Body of pancreas (tissue), 4 donors: ENCODE results near the gene CELSR3. TPM values are rescaled to one million over a fixed set of nuclear protein-coding genes. Genes with fewer than 3 reads are reported as not detected.

Experiments
- ATAC-seq: fragments of 150-250 bp; one replicate; pipeline ENCODE4 v1.9.1; 2016
- DNase-seq, 4 donors: peaks; one replicate each; pipeline ENCODE4 v3.0.0-alpha.2; 2019
- H3K27ac ChIP-seq, 4 donors: fragments of 200-600 bp; sonication (generic); 1 replicate in 3 of 4; 2 replicates in 1 of 4; pipeline versions ENCODE4 v1.5.1 to v1.6.1; 2016 to 2019; ENCODE audit warnings: mild to moderate bottlenecking in 1 of 4, mixed read lengths in 1 of 4, moderate library complexity in 1 of 4
- H3K27me3 ChIP-seq, 2 donors: fragments of 200-600 bp; sonication (generic); one replicate each; pipeline ENCODE4 v1.6.0; 2016; ENCODE audit warnings: mild to moderate bottlenecking in 1 of 2
- H3K36me3 ChIP-seq, 2 donors: fragments of 200-600 bp; sonication (generic); replicated peaks in 1 of 2; 2 replicates each; pipeline ENCODE4 v1.5.1; 2016; ENCODE audit warnings: low read depth in 2 of 2; ENCODE audit not compliant: insufficient read depth in 1 of 2
- H3K4me1 ChIP-seq: fragments of 200-600 bp; sonication (generic); one replicate; pipeline ENCODE4 v1.6.0; 2016
- H3K4me3 ChIP-seq, 2 donors: fragments of 200-600 bp; sonication (generic); 1 replicate in 1 of 2; 2 replicates in 1 of 2; pipeline ENCODE4 v1.5.1; 2016 to 2019
- H3K9me3 ChIP-seq, 3 donors: fragments of 200-600 bp; sonication (generic); 1 replicate in 2 of 3; 2 replicates in 1 of 3; pipeline ENCODE4 v1.5.1; 2016
- POLR2A ChIP-seq, 3 donors: fragments of 450-650 bp; IDR thresholded peaks; one replicate each; pipeline ENCODE4 v1.6.1; 2016; ENCODE audit warnings: antibody characterized with exemption in 3 of 3, mild to moderate bottlenecking in 2 of 3
- WGBS, 2 donors: methylation state at CpG; one replicate each; pipeline ENCODE4 v1.1.5; 2017; 5-methylcytosine and 5-hydroxymethylcytosine counted together
- intact Hi-C: fragments of 100-400 bp; cut with DNase I; formaldehyde crosslinking; loops from one replicate; pipeline ENCODE4 v1.15.1; 2023
- total RNA-seq, 2 donors: library from RNA; depleted of rRNA; stranded (reverse); fragments of >200 nt; gene quantifications; one replicate each; pipeline ENCODE4 v1.1.0, GENCODE V29; 2016
- TF ChIP-seq, protein P1 (sequence below), 7 experiments: fragments of 450-650 bp in 4 of 7; fragments of 200-600 bp in 3 of 7; sonication (generic) in 3 of 7; IDR thresholded peaks; one replicate each; pipeline ENCODE4 v1.5.1; 2016 to 2019; ENCODE audit warnings: antibody characterized with exemption in 7 of 7

CELSR3 gene
- total RNA-seq, 2 donors from 2014 or later, result 0.66 to 2.6 TPM

DNA sequence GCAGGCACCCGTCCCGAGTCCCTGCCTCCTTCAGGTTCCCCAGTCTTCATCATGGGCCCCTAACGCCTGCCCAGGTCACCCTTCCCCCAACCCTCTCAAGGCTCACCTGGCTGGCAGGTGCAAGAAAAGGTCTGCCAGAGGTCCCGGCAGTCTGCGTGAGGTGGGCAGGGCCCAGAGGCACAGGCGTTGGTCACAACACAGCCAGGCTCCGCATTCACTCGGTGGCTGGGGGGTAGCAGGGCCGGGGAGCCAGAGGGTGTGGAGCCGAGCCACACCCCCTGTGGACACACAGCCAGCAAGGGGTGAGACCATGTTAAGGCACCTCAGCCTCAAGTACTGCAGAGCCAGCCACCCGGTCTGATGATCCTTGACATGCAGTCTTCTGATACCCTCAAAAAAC, 10.9 kb downstream of the CELSR3 start:
- DNase-seq (no peak), ATAC-seq (no peak)
- peaks cover 5% of the 10 kb centered on the region for H3K4me1 ChIP-seq
- no peak for TF ChIP-seq POLR2A (IDR thresholded peaks at IDR 0.05)
- TF ChIP-seq, protein P1, sequence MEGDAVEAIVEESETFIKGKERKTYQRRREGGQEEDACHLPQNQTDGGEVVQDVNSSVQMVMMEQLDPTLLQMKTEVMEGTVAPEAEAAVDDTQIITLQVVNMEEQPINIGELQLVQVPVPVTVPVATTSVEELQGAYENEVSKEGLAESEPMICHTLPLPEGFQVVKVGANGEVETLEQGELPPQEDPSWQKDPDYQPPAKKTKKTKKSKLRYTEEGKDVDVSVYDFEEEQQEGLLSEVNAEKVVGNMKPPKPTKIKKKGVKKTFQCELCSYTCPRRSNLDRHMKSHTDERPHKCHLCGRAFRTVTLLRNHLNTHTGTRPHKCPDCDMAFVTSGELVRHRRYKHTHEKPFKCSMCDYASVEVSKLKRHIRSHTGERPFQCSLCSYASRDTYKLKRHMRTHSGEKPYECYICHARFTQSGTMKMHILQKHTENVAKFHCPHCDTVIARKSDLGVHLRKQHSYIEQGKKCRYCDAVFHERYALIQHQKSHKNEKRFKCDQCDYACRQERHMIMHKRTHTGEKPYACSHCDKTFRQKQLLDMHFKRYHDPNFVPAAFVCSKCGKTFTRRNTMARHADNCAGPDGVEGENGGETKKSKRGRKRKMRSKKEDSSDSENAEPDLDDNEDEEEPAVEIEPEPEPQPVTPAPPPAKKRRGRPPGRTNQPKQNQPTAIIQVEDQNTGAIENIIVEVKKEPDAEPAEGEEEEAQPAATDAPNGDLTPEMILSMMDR (IDR thresholded peaks at IDR 0.05), result no peak
- 77 to 84% methylated on average over 4 to 11 of the region's 11 CpGs for WGBS, 2 donors
- H3K27me3 ChIP-seq, result no peaks in the 10 kb centered on the region
- intact Hi-C loops, result no loop called here
- H3K36me3 ChIP-seq, result no peaks in the 10 kb centered on the region
- no peak overlapping the region for H3K27ac ChIP-seq
- H3K4me3 ChIP-seq, result no peak overlapping the region
- no peaks in the 10 kb centered on the region for H3K9me3 ChIP-seq

- WGBS, 2 donors, result 85 to 90% methylated on average over 8 to 12 of the region's 12 CpGs
- ATAC-seq, result no peak
These were observed 12.0 kb downstream of the CELSR3 start for GRCh38 chr3:48650723-48651122.

GRCh38 chr3:48648188-48648850, 14.4 kb downstream of the CELSR3 start:
- intact Hi-C loops, result no loop called here
- Histone ChIP-seq H3K36me3 (no peaks in the 10 kb centered on the region), H3K4me3 (no peak overlapping the region), H3K27ac (no peak overlapping the region), H3K4me1 (no peaks in the 10 kb centered on the region), H3K27me3 (no peaks in the 10 kb centered on the region), H3K9me3 (no peaks in the 10 kb centered on the region)
- ATAC-seq (no peak), DNase-seq (no peak)
- TF ChIP-seq, protein P1 (IDR thresholded peaks at IDR 0.05), result no peak
- no peak for TF ChIP-seq POLR2A (IDR thresholded peaks at IDR 0.05)
- WGBS, 2 donors, result 86 to 89% methylated on average over 8 to 15 of the region's 15 CpGs

More at GRCh38 chr3:48650723-48651122, 12.0 kb downstream of the CELSR3 start:
- H3K27ac ChIP-seq, result no peak overlapping the region
- H3K4me1 ChIP-seq, result no peaks in the 10 kb centered on the region
- H3K9me3 ChIP-seq, result no peaks in the 10 kb centered on the region
- DNase-seq, result no peak
- no peaks in the 10 kb centered on the region for H3K36me3 ChIP-seq
- TF ChIP-seq, protein P1 (IDR thresholded peaks at IDR 0.05), result no peak
- TF ChIP-seq POLR2A (IDR thresholded peaks at IDR 0.05), result no peak
- intact Hi-C loops, result no loop called here
- H3K27me3 ChIP-seq, result no peaks in the 10 kb centered on the region
- no peak overlapping the region for H3K4me3 ChIP-seq

DNA sequence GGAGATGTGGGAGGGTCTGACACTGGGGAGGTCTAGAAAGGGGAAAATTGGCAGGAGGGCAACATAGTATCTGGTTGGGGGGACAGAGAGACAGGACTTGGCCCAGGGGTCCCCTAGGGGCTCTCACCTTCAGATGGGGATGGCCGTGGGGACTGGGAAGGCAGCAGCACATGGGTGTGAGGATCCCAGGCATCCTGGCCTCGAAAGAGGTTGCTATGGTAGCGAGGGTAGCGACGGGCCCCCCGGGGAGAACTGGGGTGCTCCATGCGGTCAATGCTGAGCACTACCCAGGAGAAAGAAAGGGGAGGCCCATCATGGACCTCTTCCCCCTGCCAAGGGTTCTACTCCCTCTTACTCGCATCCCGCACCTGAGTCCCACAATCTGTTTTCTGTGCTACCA, 15.0 kb downstream of the CELSR3 start:
- no peak for ATAC-seq
- H3K9me3 ChIP-seq, result no peaks in the 10 kb centered on the region
- no peaks in the 10 kb centered on the region for H3K27me3 ChIP-seq
- no peak overlapping the region for H3K4me3 ChIP-seq
- H3K4me1 ChIP-seq, result no peaks in the 10 kb centered on the region
- DNase-seq, result no peak
- H3K27ac ChIP-seq, result no peak overlapping the region
- H3K36me3 ChIP-seq, result no peaks in the 10 kb centered on the region
- 83 to 88% methylated on average over 9 of the region's 9 CpGs for WGBS, 2 donors
- TF ChIP-seq POLR2A (IDR thresholded peaks at IDR 0.05), result no peak
- TF ChIP-seq, protein P1 (IDR thresholded peaks at IDR 0.05), result no peak
- intact Hi-C loops, result no loop called here
